CD4-positive, CD25-positive, alpha-beta regulatory T cell (primary cell): Measurements from ENCODE around the gene PROB1. TPM values are rescaled to one million over a fixed set of nuclear protein-coding genes. Genes with fewer than 3 reads are reported as not detected.

ENCODE experiments used
- ATAC-seq, 2 donors: fragments of 150-1000 bp; cut with Tn5 transposase; one replicate each; pipeline ENCODE4 v1.10.0; 2021; ENCODE audit warnings: low read depth in 2 of 2, moderate number of reproducible peaks in 2 of 2, moderate library complexity in 1 of 2
- DNase-seq, 3 donors: peaks; one replicate each; pipeline versions ENCODE4 v3.0.0 to v3.0.0-alpha.2; 2012 to 2022; ENCODE audit warnings: mixed read lengths in 1 of 3
- H3K27ac ChIP-seq: one replicate; pipeline ENCODE4 v1.7.0; 2013; ENCODE audit warnings: mild to moderate bottlenecking, low read length; ENCODE audit not compliant: insufficient read depth, poor library complexity, severe bottlenecking
- H3K27me3 ChIP-seq: one replicate; pipeline ENCODE4 v1.7.0; 2013; ENCODE audit warnings: low read length; ENCODE audit not compliant: control insufficient read depth, insufficient read depth
- H3K36me3 ChIP-seq: one replicate; pipeline ENCODE4 v1.7.0; 2013; ENCODE audit warnings: mild to moderate bottlenecking, low read length, moderate library complexity; ENCODE audit not compliant: control insufficient read depth, insufficient read depth
- H3K4me1 ChIP-seq: 2 replicates; pipeline ENCODE4 v1.7.0; 2013; ENCODE audit warnings: mild to moderate bottlenecking, low read length; ENCODE audit not compliant: insufficient read depth, control insufficient read depth, poor library complexity, severe bottlenecking
- H3K4me3 ChIP-seq: one replicate; pipeline ENCODE4 v1.7.0; 2013; ENCODE audit warnings: low read depth, mild to moderate bottlenecking, low read length, moderate library complexity
- H3K9me3 ChIP-seq, 2 experiments: 1 replicate in 1 of 2; 2 replicates in 1 of 2; pipeline ENCODE4 v1.7.0; 2013; ENCODE audit warnings: low read length in 2 of 2, mild to moderate bottlenecking in 1 of 2, moderate library complexity in 1 of 2; ENCODE audit not compliant: control insufficient read depth in 2 of 2
- H3K27ac Mint-ChIP-seq, 3 donors: one replicate each; pipeline ENCODE4 v1.8.0; 2020 to 2022; ENCODE audit warnings: mild to moderate bottlenecking in 3 of 3, mixed read lengths in 3 of 3, moderate library complexity in 2 of 3
- H3K27me3 Mint-ChIP-seq: one replicate; pipeline ENCODE4 v1.8.0; 2022; ENCODE audit warnings: mild to moderate bottlenecking, mixed read lengths
- H3K36me3 Mint-ChIP-seq: one replicate; pipeline ENCODE4 v1.8.0; 2020; ENCODE audit warnings: mixed read lengths
- H3K4me1 Mint-ChIP-seq, 4 donors: one replicate each; pipeline ENCODE4 v1.8.0; 2020 to 2022; ENCODE audit warnings: mixed read lengths in 4 of 4, mild to moderate bottlenecking in 1 of 4
- H3K4me3 Mint-ChIP-seq, 4 donors: one replicate each; pipeline ENCODE4 v1.8.0; 2020 to 2022; ENCODE audit warnings: mild to moderate bottlenecking in 4 of 4, mixed read lengths in 4 of 4, moderate library complexity in 3 of 4
- H3K9me3 Mint-ChIP-seq, 7 donors: one replicate each; pipeline ENCODE4 v1.8.0; 2020 to 2022; ENCODE audit warnings: mixed read lengths in 7 of 7, mild to moderate bottlenecking in 3 of 7, moderate library complexity in 2 of 7
- polyA plus RNA-seq, 4 donors: library from polyadenylated mRNA; unstranded; fragments of 300-500 nt; fragmentation: Illumina TruSeq; gene quantifications; one replicate each; pipeline ENCODE4 v1.2.3, GENCODE V29; 2021
- total RNA-seq: library from RNA; stranded (reverse); gene quantifications from one replicate; pipeline ENCODE4 v1.2.3, GENCODE V29; 2022

PROB1 gene
- total and polyA plus RNA-seq, 5 donors from 2014 or later, result 0.25 to 1.2 (median 0.67) TPM

- Histone ChIP-seq H3K9me3 (no peaks in the 10 kb centered on the region), H3K4me3 (no peak overlapping the region), H3K36me3 (peaks cover 6% of the 10 kb centered on the region), H3K4me1 (peaks cover 5% of the 10 kb centered on the region), H3K27me3 (no peaks in the 10 kb centered on the region), H3K27ac (peak overlapping the region; percentile 44)
- no peak overlapping the region for H3K4me3 Mint-ChIP-seq
- ATAC-seq (peak in 1 of 2 donors; percentile 60), DNase-seq (peak in 1 of 3 donors; percentile 32)
- H3K9me3 Mint-ChIP-seq, result no peaks in the 10 kb centered on the region
- peak overlapping the region; percentile 38 to 74 (median 40) for H3K27ac Mint-ChIP-seq
- peaks cover 12 to 24% (median 14%) of the 10 kb centered on the region in 4 donors for H3K4me1 Mint-ChIP-seq
- no peaks in the 10 kb centered on the region for H3K27me3 Mint-ChIP-seq
- H3K36me3 Mint-ChIP-seq, result no peaks in the 10 kb centered on the region
Measured at GRCh38 chr5:139430015-139430414, 35.1 kb upstream of the PROB1 start.

DNA sequence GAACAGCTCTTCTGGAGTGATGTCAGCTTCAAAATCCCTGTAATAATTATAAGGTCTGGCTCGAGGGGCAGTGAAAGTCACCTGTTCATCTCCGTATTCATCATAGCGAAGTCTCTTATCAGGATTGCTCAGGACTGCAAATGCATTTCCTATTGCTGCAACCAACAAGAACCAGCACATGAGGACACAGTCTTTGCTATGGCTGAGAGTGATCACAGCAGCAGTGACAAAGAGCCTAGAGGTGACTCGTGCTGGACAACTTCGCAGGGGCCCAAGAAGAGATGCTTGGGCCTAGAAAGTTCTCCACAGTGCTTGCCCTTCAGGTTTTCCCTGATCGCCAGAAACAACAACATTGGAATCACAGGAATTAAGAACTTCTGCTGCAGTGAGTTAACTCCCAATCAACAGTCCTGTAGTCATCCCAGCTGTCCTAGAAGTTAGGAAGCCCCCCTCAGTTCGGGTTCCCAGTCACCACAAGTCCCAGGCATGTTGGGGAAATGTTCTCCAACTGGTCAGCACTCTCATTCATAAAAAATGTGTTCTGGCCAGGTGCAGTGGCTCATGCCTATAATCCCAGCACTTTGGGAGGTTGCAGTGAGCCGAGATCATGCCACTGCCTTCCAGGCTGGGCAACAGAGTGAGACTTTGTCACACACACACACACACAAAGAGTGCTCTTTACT, 31.4 kb upstream of the PROB1 start:
- H3K4me3 ChIP-seq, result no peak overlapping the region
- H3K4me1 ChIP-seq, result peaks cover 5% of the 10 kb centered on the region
- Mint-ChIP-seq H3K27ac (no peak overlapping the region), H3K27me3 (no peaks in the 10 kb centered on the region), H3K4me3 (no peak overlapping the region), H3K9me3 (no peaks in the 10 kb centered on the region), H3K4me1 (peaks cover 18 to 36% (median 21%) of the 10 kb centered on the region in 4 donors), H3K36me3 (peaks cover 9% of the 10 kb centered on the region)
- peaks cover 13% of the 10 kb centered on the region for H3K36me3 ChIP-seq
- ATAC-seq (no peak), DNase-seq (no peak)
- H3K9me3 ChIP-seq, result no peaks in the 10 kb centered on the region
- no peak overlapping the region for H3K27ac ChIP-seq
- H3K27me3 ChIP-seq, result no peaks in the 10 kb centered on the region

DNA sequence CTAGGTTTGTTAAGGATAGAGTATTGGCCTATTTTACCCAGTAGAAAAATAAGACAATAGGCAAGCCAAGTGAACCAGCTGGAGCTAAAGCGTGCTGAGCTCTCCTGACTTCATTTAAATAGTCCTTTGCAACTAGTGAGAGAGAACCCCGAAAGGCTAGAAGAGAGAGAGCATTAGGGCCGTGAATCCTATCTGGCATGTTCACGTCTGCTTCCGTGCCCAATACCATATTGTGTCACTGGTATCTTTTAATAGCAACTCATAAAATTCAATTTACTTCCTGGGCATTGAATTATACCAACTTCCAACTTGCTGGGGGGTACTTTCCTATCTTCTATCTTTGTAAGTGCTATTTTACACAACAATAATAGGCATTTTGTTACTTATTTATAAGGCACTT, 30.6 kb upstream of the PROB1 start:
- H3K27ac Mint-ChIP-seq, result no peak overlapping the region
- Histone ChIP-seq H3K27ac (no peak overlapping the region), H3K27me3 (no peaks in the 10 kb centered on the region), H3K36me3 (peaks cover 13% of the 10 kb centered on the region), H3K9me3 (no peaks in the 10 kb centered on the region), H3K4me3 (no peak overlapping the region), H3K4me1 (peaks cover 5% of the 10 kb centered on the region)
- no peak for ATAC-seq
- peaks cover 14 to 31% (median 17%) of the 10 kb centered on the region in 4 donors for H3K4me1 Mint-ChIP-seq
- no peak overlapping the region for H3K4me3 Mint-ChIP-seq
- no peaks in the 10 kb centered on the region for H3K27me3 Mint-ChIP-seq
- no peak for DNase-seq
- H3K9me3 Mint-ChIP-seq, result no peaks in the 10 kb centered on the region
- peaks cover 9% of the 10 kb centered on the region for H3K36me3 Mint-ChIP-seq

- Histone ChIP-seq H3K4me3 (no peak overlapping the region), H3K27me3 (no peaks in the 10 kb centered on the region), H3K36me3 (peaks cover 16% of the 10 kb centered on the region), H3K27ac (no peak overlapping the region), H3K4me1 (no peaks in the 10 kb centered on the region), H3K9me3 (no peaks in the 10 kb centered on the region)
- H3K27me3 Mint-ChIP-seq, result no peaks in the 10 kb centered on the region
- ATAC-seq (peak; percentile 90 to 95), DNase-seq (peak; percentile 46 to 89 (median 83))
- peak overlapping the region; percentile 18 to 87 (median 63) for H3K27ac Mint-ChIP-seq
- H3K9me3 Mint-ChIP-seq, result no peaks in the 10 kb centered on the region
- H3K36me3 Mint-ChIP-seq, result peaks cover 27% of the 10 kb centered on the region
- H3K4me1 Mint-ChIP-seq, result peaks cover 6 to 14% (median 9%) of the 10 kb centered on the region in 4 donors
- no peak overlapping the region for H3K4me3 Mint-ChIP-seq
Measured at GRCh38 chr5:139422307-139422893, 27.5 kb upstream of the PROB1 start.

DNA sequence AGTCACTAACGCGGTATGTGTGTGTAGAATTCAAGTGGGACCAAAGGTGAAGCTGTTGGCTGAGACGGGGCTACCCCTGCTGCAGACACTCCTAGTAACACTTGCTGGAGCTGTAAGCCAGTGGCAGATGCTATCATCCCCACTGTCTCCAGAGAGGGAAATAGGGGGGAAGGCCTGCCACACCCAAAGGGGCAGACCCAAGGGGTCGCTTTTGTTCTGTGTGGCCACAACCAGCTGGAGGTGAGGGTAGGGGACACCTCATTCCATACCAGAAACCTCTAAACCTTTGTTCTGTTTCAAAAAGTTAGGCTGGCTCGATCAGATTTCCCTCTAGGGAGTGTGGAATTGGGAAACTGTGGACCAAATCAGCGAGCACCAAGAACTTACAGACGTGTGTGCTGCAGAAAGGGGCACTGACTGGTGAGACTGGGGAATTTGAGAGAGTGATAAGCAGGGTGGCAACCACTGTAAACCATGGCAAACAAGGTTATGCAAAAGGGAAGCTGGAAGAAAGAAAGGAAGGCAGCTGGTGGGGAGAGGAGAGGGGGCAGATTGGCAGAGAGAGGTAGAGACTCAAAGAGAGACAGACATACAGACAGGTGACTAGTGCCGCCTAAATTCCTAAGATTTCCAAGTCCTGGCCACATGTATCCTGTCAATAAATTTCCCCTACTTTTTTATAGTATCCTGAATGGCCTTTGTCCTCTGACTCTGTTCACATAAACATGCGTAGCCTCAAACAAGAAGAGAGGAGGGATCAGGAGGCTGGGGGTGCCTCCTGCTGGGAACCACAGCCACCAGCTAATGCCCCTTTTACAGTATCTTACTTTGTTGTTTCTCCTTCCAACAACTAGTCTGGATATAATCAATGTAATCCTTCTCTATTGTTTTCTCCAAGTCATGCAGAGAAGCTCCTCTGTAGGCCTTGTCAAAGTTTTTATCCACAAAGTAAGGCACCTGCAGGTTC, 24.6 kb upstream of the PROB1 start:
- Mint-ChIP-seq H3K27ac (peak overlapping the region in 1 of 3 donors; percentile 38), H3K36me3 (peaks cover 27% of the 10 kb centered on the region), H3K4me1 (peaks cover 13 to 33% (median 28%) of the 10 kb centered on the region in 4 donors), H3K4me3 (no peak overlapping the region), H3K27me3 (no peaks in the 10 kb centered on the region), H3K9me3 (no peaks in the 10 kb centered on the region)
- Histone ChIP-seq H3K4me3 (no peak overlapping the region), H3K36me3 (peaks cover 15% of the 10 kb centered on the region), H3K9me3 (no peaks in the 10 kb centered on the region), H3K27ac (no peak overlapping the region), H3K27me3 (no peaks in the 10 kb centered on the region), H3K4me1 (peaks cover 20% of the 10 kb centered on the region)
- ATAC-seq, result no peak
- DNase-seq, result no peak

- no peak overlapping the region for H3K27ac ChIP-seq
- peaks cover 8% of the 10 kb centered on the region for H3K36me3 ChIP-seq
- H3K4me3 ChIP-seq, result no peak overlapping the region
- no peaks in the 10 kb centered on the region for H3K9me3 ChIP-seq
- peaks cover 18 to 38% (median 33%) of the 10 kb centered on the region in 4 donors for H3K4me1 Mint-ChIP-seq
- H3K4me1 ChIP-seq, result peaks cover 27% of the 10 kb centered on the region
- H3K27me3 ChIP-seq, result no peaks in the 10 kb centered on the region
- no peaks in the 10 kb centered on the region for H3K27me3 Mint-ChIP-seq
- H3K27ac Mint-ChIP-seq, result no peak overlapping the region
- DNase-seq (no peak), ATAC-seq (no peak)
- no peak overlapping the region for H3K4me3 Mint-ChIP-seq
- H3K9me3 Mint-ChIP-seq, result no peaks in the 10 kb centered on the region
- H3K36me3 Mint-ChIP-seq, result peaks cover 24% of the 10 kb centered on the region
Measured at GRCh38 chr5:139418793-139419192, 23.9 kb upstream of the PROB1 start.

GRCh38 chr5:139417214-139417613, 22.3 kb upstream of the PROB1 start:
- Mint-ChIP-seq H3K4me3 (no peak overlapping the region), H3K36me3 (peaks cover 20% of the 10 kb centered on the region), H3K27ac (no peak overlapping the region), H3K9me3 (no peaks in the 10 kb centered on the region), H3K27me3 (no peaks in the 10 kb centered on the region), H3K4me1 (peaks cover 25 to 38% (median 33%) of the 10 kb centered on the region in 4 donors)
- no peak overlapping the region for H3K4me3 ChIP-seq
- peaks cover 30% of the 10 kb centered on the region for H3K4me1 ChIP-seq
- ATAC-seq (no peak), DNase-seq (no peak)
- H3K27ac ChIP-seq, result no peak overlapping the region
- no peaks in the 10 kb centered on the region for H3K27me3 ChIP-seq
- H3K36me3 ChIP-seq, result peaks cover 7% of the 10 kb centered on the region
- H3K9me3 ChIP-seq, result no peaks in the 10 kb centered on the region
